NB4 (cell line): ENCODE data around the gene TFPI2.

Source experiments
- MYC ChIP-seq: IDR thresholded peaks from 2 replicates; pipeline ENCODE4 v1.6.1; 2011; ENCODE audit warnings: low read depth, low read length
- POLR2A ChIP-seq: IDR thresholded peaks from 2 replicates; pipeline ENCODE4 v1.6.1; 2011; ENCODE audit warnings: mild to moderate bottlenecking; ENCODE audit not compliant: insufficient read length; ENCODE audit errors: extremely low read depth
- TF ChIP-seq, protein P1 (sequence below): IDR thresholded peaks from one replicate; pipeline ENCODE4 v1.5.1; 2012; ENCODE audit warnings: low read depth, low read length
- TF ChIP-seq, protein P2 (sequence below): IDR thresholded peaks from 2 replicates; pipeline ENCODE4 v1.6.1; 2011; ENCODE audit warnings: low read depth, low read length

DNA sequence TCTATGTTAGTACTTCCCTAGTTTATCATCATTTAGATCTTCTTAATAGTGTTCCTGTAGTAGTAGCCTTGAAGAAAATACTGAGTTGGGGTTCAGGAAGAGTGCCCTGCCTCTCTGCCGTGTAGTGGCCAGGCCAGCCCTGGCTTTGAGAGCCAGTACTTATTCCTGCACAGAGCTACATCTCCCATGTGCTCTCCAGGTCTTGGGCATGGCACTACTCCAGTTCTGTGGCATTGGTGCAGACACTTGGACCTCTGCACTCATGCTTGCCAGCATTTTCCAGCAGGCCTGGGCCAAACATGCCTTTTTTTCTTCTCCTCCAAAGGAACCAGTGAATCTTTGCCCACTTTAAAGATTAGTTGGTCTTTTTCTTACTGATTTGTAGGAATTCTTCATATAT, 36.2 kb upstream of the TFPI2 start:
- no peak for TF ChIP-seq POLR2A
- TF ChIP-seq, protein P1, sequence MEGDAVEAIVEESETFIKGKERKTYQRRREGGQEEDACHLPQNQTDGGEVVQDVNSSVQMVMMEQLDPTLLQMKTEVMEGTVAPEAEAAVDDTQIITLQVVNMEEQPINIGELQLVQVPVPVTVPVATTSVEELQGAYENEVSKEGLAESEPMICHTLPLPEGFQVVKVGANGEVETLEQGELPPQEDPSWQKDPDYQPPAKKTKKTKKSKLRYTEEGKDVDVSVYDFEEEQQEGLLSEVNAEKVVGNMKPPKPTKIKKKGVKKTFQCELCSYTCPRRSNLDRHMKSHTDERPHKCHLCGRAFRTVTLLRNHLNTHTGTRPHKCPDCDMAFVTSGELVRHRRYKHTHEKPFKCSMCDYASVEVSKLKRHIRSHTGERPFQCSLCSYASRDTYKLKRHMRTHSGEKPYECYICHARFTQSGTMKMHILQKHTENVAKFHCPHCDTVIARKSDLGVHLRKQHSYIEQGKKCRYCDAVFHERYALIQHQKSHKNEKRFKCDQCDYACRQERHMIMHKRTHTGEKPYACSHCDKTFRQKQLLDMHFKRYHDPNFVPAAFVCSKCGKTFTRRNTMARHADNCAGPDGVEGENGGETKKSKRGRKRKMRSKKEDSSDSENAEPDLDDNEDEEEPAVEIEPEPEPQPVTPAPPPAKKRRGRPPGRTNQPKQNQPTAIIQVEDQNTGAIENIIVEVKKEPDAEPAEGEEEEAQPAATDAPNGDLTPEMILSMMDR, result no peak
- TF ChIP-seq MYC, result no peak
- TF ChIP-seq, protein P2, sequence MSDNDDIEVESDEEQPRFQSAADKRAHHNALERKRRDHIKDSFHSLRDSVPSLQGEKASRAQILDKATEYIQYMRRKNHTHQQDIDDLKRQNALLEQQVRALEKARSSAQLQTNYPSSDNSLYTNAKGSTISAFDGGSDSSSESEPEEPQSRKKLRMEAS, result no peak
